Activated CD4-positive, alpha-beta T cell treated with anti-CD3 and anti-CD28 coated beads, Interleukin-10, Interleukin-2, amounts not matched to agents 100 ng/mL and 50 ng/mL, durations not matched to agents 16 hours and 8 hours (primary cell): Measurements from ENCODE around the gene SPACA4.
A peak's percentile ranks its signal among the peaks of the same experiment; 100 is the strongest.
"Not testable (repeated sequence)": the region's sequence is repeated elsewhere in the genome, so short reads cannot be mapped to it uniquely, and the experiment has no call there.

ENCODE experiments used
- DNase-seq: peaks from one replicate; pipeline ENCODE4 v3.0.0-alpha.2; 2020

SPACA4 gene

DNA sequence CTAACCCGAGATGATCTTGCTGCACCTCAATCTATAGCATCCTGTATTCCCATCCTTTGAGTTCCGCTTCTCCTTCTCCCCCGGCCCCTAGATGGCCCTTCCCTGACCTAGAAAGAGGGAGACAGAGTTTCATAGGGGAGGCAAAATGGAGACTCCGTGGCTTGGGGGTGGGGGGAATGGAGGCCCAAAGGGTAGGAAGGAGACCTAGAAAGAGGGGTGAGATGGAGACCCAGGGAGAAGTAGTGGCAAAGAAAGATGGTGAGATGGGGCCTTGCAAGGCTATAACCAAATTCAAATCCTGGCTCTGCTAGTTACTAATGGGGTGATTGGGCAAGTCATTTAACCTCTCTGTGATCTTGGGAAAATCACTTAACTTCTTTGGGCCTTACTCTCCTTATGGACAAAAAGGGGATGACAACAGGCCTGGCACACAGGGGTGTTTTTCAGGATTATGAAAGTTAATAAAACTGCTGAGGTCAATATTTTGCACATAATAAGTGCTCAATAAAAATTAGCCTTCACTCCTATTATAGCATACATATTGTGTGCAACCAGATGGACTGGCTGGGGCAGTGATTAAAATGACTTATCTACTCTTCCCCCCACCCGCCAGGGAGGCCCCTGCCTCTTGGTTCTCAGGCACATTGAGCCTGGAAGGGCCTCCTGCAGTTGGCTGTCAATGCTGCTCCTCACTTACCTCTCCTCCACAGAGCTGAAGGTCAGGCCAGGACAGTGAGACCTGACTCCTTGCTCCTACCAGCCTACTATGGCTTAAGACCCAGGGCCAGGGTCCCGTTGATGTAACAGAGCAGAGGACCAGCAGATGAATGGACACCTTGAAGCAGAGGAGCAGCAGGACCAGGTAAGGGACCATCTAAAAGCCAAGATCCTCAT lies 13.4 kb downstream of the SPACA4 start:
- no peak for DNase-seq

DNA sequence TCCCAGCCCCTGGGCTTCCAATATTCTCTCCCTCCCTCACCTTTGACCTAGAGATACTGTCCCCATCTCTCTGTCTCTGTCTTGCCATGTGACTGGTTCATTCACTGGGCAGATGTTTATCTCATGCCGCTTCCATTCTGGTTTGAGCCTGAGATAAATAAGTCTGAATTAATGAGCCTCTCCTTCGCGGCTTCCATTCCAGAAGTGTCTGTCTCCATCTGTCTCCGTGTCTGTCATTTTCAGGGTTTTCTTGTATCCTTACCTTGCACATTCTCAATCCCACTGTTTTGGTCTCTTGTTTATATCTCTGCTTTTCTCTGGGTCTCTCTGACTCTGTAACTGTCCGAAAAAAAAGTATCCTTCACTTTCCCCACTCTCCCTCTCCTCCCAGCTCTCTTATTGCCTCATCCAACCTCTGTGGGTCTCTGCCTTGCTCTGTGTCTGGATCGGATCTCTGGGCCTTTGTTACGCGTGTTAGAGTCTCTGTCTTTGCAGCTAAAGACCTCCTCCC lies 17.1 kb downstream of the SPACA4 start:
- DNase-seq = no peak

DNA sequence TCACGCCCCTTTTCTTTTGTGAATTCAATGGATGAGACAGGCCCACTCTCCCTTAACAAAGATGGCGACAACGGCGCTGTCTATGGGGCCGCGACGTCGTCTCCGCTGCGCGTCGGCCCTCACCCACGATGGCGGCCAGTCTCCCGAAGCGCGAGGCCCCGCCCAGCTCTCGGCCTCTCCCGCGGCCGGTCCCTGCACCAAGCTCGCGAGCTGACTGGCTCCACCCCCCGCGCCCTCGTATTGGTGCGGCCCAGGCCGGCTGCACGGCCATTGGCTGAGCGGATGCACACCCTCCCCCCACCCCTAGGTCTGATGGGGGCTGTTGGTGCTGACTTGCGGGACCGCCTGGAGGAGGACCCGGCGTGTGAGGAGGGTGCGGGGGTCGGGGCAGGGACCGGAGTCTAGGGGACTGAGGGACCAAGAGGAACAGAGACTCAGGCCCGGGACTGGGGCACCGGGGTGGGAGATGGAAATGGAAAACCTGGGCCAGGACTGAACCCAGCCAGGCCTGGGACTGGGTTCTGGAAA lies 17.6 kb downstream of the SPACA4 start:
- peak; percentile 98 for DNase-seq

DNA sequence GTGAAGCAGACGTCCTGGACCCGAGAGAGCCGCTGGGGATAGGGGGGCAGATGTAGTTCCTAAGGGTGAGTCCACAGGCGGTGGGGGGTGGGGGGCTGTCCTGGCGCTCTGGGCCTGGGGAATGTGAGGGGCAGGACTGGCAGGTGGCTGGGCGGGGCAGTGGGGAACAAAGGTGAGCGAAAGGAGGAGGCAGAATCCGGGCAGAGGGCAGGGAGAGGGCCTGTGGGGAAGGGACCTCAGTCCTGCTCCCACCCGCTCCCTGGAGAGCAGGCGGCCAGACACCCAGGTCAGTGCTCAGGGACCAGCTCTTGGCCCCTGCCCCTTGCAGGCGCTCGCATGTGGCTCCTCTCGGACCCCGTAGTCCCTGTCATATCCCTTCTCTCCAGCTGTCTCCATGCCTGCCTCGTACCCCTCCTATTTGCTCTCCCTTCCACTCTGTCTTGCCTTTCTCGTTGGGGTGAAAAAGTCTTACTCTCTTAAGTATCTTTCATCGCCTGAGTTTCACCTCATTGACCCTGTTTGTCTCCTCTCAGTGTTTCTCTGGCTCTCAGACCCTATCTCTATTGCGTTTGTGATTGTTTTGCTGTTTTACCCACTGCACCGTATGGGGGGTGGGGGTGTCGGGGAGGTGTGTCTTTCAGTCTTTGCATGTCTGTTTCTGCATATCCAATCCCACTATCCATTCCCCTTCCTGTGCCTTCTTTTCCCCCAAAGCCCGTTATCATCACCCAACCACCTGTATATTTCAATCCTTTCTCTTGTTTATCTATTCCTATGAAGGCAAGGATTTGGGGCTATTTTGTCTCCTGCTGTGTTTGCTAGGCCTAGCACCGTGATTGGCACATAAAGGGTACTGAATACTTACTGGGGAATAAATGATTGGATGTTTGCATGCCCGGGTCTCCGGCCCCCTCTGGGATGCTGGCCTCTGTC lies 18.5 kb downstream of the SPACA4 start:
- DNase-seq = no peak

DNA sequence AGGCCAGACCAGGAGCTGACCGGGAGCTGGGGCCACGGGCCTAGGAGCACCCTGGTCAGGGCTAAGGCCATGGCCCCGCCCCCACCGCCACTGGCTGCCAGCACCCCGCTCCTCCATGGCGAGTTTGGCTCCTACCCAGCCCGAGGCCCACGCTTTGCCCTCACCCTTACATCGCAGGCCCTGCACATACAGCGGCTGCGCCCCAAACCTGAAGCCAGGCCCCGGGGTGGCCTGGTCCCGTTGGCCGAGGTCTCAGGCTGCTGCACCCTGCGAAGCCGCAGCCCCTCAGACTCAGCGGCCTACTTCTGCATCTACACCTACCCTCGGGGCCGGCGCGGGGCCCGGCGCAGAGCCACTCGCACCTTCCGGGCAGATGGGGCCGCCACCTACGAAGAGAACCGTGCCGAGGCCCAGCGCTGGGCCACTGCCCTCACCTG lies 19.4 kb downstream of the SPACA4 start:
- DNase-seq = no peak

DNA sequence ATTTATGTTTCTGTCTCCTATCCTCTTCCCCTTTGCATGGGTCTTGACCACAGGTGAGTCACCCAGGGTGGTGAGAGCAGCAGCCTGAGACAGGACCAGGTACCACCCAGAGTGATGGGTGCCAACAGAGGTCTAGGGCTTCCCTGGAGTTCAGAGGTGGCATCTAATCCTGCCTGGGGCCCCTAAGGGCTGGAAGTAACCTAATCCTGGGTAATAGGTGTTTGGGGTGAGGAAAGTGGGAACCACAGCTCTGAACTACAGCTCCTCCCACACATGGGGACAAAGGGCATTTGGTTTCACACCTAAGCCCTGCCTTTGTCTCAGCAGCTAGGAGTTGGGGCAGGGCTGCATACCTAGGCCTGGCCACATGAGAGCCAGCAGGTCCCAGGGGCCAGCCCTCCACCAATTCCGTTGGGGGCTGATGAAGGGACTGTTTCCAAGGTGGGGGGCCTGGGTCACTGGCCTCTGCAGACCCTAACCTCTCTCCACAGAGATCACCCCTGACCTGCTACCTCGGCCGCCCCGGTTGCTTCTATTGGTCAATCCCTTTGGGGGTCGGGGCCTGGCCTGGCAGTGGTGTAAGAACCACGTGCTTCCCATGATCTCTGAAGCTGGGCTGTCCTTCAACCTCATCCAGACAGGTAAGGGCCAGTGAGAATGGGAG lies 20.8 kb downstream of the SPACA4 start:
- peak; percentile 42 for DNase-seq

DNA sequence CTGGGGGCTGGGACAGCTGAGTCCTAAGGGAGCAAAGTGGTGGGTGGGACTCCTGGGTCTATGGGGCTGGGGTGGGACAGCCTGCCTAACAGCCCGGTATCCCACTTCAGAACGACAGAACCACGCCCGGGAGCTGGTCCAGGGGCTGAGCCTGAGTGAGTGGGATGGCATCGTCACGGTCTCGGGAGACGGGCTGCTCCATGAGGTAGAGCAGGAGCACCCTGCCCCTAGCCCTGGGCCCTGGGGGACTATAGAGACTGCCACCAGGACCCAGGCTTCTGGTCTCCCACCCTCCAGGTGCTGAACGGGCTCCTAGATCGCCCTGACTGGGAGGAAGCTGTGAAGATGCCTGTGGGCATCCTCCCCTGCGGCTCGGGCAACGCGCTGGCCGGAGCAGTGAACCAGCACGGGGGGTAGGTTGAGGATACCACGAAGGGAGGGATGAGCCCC lies 21.3 kb downstream of the SPACA4 start:
- DNase-seq = no peak

DNA sequence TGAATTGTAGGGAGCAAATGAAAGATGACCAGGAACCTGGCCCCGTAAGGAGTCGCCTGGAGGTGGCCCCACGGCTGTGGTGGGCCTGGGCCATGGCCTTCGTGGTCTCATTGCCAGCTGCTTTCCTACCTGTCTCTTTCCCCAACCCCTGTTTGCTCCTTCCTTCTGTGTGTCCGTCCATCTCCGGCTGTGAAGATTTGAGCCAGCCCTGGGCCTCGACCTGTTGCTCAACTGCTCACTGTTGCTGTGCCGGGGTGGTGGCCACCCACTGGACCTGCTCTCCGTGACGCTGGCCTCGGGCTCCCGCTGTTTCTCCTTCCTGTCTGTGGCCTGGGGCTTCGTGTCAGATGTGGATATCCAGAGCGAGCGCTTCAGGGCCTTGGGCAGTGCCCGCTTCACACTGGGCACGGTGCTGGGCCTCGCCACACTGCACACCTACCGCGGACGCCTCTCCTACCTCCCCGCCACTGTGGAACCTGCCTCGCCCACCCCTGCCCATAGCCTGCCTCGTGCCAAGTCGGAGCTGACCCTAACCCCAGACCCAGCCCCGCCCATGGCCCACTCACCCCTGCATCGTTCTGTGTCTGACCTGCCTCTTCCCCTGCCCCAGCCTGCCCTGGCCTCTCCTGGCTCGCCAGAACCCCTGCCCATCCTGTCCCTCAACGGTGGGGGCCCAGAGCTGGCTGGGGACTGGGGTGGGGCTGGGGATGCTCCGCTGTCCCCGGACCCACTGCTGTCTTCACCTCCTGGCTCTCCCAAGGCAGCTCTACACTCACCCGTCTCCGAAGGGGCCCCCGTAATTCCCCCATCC lies 22.1 kb downstream of the SPACA4 start:
- DNase-seq = no peak

DNA sequence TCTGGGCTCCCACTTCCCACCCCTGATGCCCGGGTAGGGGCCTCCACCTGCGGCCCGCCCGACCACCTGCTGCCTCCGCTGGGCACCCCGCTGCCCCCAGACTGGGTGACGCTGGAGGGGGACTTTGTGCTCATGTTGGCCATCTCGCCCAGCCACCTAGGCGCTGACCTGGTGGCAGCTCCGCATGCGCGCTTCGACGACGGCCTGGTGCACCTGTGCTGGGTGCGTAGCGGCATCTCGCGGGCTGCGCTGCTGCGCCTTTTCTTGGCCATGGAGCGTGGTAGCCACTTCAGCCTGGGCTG lies 22.7 kb downstream of the SPACA4 start:
- DNase-seq = no peak

DNA sequence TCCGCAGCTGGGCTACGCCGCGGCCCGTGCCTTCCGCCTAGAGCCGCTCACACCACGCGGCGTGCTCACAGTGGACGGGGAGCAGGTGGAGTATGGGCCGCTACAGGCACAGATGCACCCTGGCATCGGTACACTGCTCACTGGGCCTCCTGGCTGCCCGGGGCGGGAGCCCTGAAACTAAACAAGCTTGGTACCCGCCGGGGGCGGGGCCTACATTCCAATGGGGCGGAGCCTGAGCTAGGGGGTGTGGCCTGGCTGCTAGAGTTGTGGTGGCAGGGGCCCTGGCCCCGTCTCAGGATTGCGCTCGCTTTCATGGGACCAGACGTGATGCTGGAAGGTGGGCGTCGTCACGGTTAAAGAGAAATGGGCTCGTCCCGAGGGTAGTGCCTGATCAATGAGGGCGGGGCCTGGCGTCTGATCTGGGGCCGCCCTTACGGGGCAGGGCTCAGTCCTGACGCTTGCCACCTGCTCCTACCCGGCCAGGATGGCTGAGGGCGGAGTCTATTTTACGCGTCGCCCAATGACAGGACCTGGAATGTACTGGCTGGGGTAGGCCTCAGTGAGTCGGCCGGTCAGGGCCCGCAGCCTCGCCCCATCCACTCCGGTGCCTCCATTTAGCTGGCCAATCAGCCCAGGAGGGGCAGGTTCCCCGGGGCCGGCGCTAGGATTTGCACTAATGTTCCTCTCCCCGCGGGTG lies 23.2 kb downstream of the SPACA4 start:
- DNase-seq = no peak

DNA sequence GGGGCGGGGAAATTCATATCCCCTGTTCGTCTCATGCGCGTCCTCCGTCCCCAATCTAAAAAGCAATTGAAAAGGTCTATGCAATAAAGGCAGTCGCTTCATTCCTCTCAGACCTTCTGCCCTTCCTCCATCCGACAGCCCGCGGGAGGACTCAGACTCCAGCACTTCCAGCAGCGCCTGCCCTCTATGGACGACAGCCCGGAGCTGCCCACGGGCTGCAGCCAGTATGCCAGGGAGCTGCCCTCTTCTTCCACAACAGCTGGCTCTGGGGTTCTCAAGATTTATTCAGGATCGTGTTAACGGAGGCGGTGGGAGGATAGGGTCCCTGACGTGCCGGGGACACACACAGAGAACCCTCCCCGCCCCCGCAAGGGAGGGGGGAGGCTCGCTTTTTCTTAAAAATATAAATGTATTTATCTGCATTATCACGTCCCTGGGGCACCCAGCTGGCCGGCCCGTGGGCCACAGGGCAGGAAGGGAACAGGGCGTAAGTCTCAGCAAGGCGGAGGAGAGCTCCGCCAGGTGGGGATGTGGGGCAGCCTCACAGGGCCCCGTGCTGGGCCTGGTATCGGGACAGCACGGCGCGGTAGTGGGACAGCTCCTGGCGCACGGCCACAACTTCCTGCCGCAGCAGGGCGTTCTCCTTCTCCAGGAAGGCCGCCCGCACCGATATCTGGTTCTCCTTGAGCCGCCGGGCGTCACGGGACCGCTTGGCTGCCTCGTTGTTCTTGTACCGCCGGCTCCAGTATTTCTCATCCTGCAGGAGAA lies 23.9 kb downstream of the SPACA4 start:
- DNase-seq = no peak

DNA sequence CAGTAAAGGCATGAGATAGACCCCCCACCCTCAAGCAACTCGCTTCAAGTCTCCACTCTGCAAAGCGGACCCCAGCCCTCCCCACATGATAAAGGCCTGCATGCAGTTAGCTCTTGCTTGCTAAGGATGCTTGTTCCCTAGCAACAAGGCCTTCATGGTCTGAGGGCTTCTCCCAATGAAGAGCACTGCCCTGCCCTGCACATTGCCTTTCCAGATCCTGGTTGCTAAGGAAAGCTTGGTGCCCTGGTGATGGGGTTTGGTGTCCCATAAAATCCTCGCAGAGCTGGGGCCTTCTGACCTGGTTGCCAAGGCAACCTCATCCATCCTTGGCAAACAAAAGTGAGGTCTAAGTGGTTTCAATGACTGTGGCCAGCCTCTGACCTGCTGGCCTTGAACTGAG lies 24.7 kb downstream of the SPACA4 start:
- no peak for DNase-seq

DNA sequence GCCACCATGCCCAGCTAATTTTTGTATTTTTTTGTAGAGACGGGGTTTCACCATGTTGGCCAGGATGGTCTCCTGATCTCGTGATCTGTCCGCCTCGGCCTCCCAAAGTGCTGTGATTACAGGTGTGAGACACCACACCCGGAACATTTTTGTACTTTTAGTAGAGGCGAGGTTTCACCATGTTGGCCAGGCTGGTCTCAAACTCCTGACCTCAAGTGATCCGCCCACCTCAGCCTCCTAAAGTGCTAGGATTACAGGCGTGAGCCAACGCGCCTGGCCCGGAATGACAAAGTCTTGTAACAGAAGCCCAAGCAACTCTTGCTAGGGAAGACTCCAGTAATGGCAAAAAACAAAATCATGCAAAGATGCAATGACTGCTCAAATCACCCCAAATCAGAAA lies 25.7 kb downstream of the SPACA4 start:
- DNase-seq = not testable (repeated sequence)

DNA sequence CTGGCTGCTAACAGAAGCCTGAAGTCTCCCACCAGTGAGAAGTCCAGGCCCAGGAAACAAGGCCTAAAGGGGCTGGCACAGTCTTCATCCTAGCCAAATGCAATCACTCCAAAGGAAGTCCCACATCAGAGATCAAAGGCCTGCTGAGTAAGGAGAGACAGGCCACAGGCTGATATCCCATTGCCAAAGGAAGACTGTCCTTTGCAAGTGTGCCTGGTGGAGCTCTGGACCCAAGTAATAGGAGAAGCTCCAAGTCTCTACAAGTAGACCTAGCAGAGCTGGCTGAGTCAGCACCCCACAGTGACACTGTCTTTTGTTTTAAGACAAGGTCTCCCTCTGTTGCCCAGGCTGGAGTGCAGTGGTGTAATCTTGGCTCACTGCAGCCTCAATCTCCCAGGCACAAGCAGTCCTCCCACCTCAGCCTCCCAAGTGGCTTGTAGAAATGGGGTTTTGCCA lies 26.2 kb downstream of the SPACA4 start:
- no peak for DNase-seq

DNA sequence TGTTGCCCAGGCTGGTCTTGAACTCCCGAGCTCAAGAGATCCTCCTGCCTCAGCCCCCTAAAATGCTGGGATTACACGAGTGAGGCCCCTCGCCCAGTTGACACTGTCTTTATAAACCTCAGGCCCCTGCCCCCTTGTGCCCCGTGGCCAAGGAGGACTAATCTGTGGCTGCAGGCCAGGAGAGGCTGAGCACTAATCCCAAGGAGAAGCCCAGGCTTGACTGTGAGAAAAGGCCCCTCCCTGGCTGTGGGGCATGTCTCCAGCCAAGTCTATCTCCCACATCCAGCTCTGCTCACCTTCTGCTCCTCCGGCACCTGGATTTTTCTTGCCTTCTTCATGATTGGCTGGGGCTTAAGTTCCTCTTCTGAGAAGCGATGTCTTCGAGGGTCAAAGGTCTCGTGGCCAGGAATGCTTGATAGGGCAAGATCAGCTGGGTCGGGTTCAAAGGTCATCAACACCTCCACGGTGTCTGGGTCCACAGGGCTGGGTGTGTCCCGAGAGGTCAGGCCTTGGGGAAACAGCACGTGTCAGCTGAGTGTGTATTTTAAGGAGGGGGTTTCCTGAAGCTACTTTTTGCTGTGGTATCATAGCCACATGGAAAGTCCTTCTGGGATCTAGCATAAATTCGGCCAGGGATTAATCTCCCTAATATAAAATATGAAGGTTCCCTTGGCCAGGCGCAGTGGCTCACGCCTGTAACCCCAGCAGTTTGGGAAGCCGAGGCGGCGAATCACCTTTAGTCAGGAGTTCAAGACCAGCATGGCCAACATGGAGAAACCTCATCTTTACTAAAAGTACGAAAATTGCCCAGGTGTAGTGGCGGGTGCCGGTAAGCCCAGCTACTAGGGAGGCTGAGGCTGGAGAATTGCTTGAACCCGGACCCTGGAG lies 26.9 kb downstream of the SPACA4 start:
- DNase-seq = no peak

DNA sequence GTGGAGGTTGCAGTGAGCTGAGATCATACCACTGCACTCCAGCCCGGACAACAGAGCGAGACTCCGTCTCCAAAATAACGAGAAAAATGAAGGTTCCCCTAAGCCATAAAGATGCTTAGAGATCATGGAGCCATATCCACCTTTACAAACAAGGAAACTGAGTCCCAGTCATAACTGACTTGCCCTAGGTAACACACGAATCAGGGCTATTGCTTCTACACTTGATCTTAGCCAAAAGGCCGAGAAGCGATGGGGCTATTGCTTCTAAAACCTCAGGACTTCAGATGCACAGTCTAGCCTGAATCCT lies 27.4 kb downstream of the SPACA4 start:
- DNase-seq = no peak

DNA sequence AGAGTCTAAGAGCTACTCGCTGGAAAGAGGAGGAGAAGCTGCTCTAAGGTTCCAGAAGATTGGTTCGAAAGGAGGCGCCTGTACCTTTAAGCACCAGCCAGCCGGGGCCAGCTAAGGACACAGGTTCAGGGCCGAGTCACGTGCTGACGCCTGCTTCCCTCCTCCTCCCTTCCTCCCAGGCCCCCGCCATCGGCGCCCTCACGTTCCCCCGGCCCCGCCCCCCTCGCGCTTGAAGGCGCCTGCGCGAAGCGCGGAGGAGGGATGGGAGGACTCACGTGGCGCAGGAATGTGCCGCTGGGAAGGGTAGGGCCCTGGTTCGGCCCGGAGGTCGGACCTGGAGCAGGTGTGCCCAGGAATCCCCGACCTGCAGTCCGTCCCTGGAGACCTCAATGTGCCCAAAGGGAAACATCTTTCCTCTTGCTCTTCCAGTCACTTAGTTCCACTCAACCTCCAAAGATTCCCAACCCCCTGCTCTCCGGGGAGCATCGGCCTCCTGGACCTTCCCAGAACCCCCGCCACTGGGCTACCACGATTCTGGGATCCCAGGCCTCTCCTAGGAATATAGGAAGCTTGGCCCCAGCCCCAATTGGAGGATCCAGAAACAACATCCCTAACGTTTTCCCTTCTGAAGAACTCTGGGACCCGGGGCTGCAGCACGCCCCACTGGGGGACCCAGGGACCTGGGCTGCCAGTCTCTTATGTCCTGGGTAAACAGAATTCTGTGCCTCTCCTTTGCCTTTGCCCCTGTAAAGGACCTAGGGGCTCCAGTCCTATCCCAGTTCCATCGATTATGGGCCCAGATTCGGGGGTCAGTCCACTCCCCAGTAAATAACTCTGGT lies 28.1 kb downstream of the SPACA4 start:
- DNase-seq = peak; percentile 95

DNA sequence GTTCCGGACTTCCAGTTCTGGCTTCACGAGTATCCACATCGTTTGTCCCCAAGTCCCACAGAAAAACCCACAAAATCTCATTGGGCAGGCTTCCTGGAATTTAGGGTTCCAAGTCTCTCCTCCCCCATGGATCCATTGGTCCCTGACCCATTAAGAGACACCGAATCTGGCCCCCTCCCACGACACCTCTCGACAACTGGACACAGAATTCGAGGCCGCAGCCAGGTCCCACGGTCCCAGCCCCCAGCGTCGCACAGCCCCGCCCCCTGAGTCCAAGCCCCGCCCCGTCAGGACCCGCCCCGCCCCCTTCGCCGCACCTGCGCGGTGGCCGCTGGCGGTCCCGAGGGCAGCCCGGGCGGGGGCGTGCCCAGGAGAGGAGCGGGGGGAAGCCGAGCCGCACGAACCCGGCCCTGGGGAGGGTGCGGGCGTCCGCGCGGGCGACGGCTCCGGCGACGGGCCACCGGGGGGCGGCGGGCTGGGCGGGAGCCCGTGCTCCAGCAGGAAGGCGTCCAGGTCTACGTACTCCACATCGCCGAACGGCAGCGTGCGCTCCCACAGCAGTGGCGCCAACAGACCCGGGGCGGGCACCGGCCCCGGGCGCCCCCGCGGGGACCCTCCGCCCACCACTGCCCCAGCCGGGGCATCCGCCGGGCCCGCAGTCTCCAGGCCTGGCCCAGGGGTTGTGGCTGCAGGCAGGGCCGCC lies 28.9 kb downstream of the SPACA4 start:
- peak; percentile 80 for DNase-seq
